Breast epithelium (tissue), 4 donors: ENCODE results near the gene P2RY14. TPM values are rescaled to one million over a fixed set of nuclear protein-coding genes. Genes with fewer than 3 reads are reported as not detected.
"Not testable (repeated sequence)": the region's sequence is repeated elsewhere in the genome, so short reads cannot be mapped to it uniquely, and the experiment has no call there.

Experiments
- DNase-seq, 2 donors: peaks; one replicate each; pipeline ENCODE4 v3.0.0-alpha.2; 2019; ENCODE audit warnings: low spot score in 2 of 2
- H3K27ac ChIP-seq, 2 donors: fragments of 200-600 bp; sonication (generic) in 1 of 2; one replicate each; pipeline ENCODE4 v1.5.1; 2016 to 2019; ENCODE audit warnings: mild to moderate bottlenecking in 1 of 2
- H3K27me3 ChIP-seq, 2 donors: fragments of 200-600 bp; sonication (generic) in 1 of 2; one replicate each; pipeline versions ENCODE4 v1.5.1 to v1.6.0; 2017 to 2019; ENCODE audit warnings: control low read depth in 1 of 2, mild to moderate bottlenecking in 1 of 2
- H3K36me3 ChIP-seq: fragments of 200-600 bp; one replicate; pipeline ENCODE4 v1.5.1; 2019
- H3K4me1 ChIP-seq, 2 donors: fragments of 200-600 bp; sonication (generic); one replicate each; pipeline ENCODE4 v1.5.1; 2016 to 2019; ENCODE audit warnings: control low read depth in 1 of 2
- H3K4me3 ChIP-seq, 3 donors: fragments of 200-600 bp; sonication (generic); 1 replicate in 2 of 3; 2 replicates in 1 of 3; pipeline ENCODE4 v1.5.1; 2016 to 2019; ENCODE audit warnings: mild to moderate bottlenecking in 3 of 3, moderate library complexity in 2 of 3
- H3K9me3 ChIP-seq, 2 donors: fragments of 200-600 bp; sonication (generic) in 1 of 2; one replicate each; pipeline ENCODE4 v1.5.1; 2016 to 2019; ENCODE audit warnings: control low read depth in 1 of 2
- CTCF ChIP-seq, 3 donors: fragments of 450-650 bp; IDR thresholded peaks; one replicate each; pipeline ENCODE4 v1.5.1; 2016 to 2017; ENCODE audit warnings: antibody characterized with exemption in 3 of 3, mild to moderate bottlenecking in 3 of 3, moderate library complexity in 3 of 3
- POLR2A ChIP-seq: fragments of 450-650 bp; IDR thresholded peaks from one replicate; pipeline ENCODE4 v1.6.1; 2016; ENCODE audit warnings: antibody characterized with exemption, mild to moderate bottlenecking, moderate library complexity
- POLR2AphosphoS5 ChIP-seq, 3 donors: sonication (generic); formaldehyde crosslinking; IDR thresholded peaks; one replicate each; pipeline ENCODE4 v1.6.1; 2017; ENCODE audit warnings: antibody characterized with exemption in 3 of 3
- intact Hi-C: fragments of 100-400 bp; cut with DNase I; formaldehyde crosslinking; loops from one replicate; pipeline ENCODE4 v1.15.1; 2023; ENCODE audit warnings: low total_unique reads
- total RNA-seq, 3 donors: library from RNA; depleted of rRNA; stranded (reverse); fragments of >200 nt; gene quantifications; one replicate each; pipeline ENCODE4 v1.1.0, GENCODE V29; 2016

P2RY14 gene
- total RNA-seq, 3 donors from 2014 or later, result 1.9 to 8.5 (median 3.3) TPM

DNA sequence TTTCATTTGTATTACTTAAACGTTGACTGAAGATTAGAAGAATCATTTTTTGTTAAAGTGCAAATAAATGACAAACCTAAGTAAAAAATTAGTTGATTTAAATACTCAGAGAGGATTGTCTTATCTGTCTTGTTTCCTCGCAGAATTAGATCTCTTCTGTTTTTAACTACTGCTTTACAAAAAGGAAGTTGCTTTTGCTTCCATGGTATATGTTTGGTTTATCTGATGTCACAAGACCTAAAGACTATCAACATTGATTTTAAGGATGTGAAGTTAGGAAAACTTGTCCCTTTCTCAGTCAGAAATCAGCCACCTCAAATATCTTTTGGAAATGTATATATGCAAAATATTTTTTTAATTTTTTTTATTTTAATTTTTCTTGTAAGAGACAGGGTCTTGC, 104.0 kb downstream of the P2RY14 start:
- TF ChIP-seq POLR2A (no peak), CTCF (IDR thresholded peaks at IDR 0.05) (no peak), POLR2AphosphoS5 (IDR thresholded peaks at IDR 0.05) (no peak)
- Histone ChIP-seq H3K4me3 (no peak overlapping the region), H3K9me3 (no peaks in the 10 kb centered on the region), H3K36me3 (no peaks in the 10 kb centered on the region), H3K27me3 (no peaks in the 10 kb centered on the region), H3K27ac (no peak overlapping the region), H3K4me1 (no peaks in the 10 kb centered on the region)
- DNase-seq, result no peak
- intact Hi-C loops, result no loop called here

GRCh38 chr3:151171145-151171757, 107.1 kb downstream of the P2RY14 start:
- DNase-seq, result no peak
- Histone ChIP-seq H3K4me1 (no peaks in the 10 kb centered on the region), H3K27ac (no peak overlapping the region), H3K36me3 (no peaks in the 10 kb centered on the region), H3K4me3 (no peak overlapping the region), H3K27me3 (no peaks in the 10 kb centered on the region), H3K9me3 (no peaks in the 10 kb centered on the region)
- TF ChIP-seq CTCF (IDR thresholded peaks at IDR 0.05) (no peak), POLR2AphosphoS5 (IDR thresholded peaks at IDR 0.05) (no peak), POLR2A (no peak)
- intact Hi-C loops, result no loop called here

GRCh38 chr3:151169948-151170679, 108.2 kb downstream of the P2RY14 start:
- H3K36me3 ChIP-seq, H3K9me3 ChIP-seq, intact Hi-C loops, H3K27me3 ChIP-seq, H3K4me1 ChIP-seq, DNase-seq, H3K4me3 ChIP-seq: not testable (repeated sequence)
- H3K27ac ChIP-seq, result peak overlapping the region in 1 of 2 donors; percentile 34

GRCh38 chr3:151169262-151169947, 108.9 kb downstream of the P2RY14 start:
- H3K4me3 ChIP-seq, result no peak overlapping the region
- TF ChIP-seq CTCF (IDR thresholded peaks at IDR 0.05), result no peak
- TF ChIP-seq POLR2AphosphoS5 (IDR thresholded peaks at IDR 0.05), result no peak
- TF ChIP-seq POLR2A, result no peak
- no peak for DNase-seq
- H3K36me3 ChIP-seq, result no peaks in the 10 kb centered on the region
- no peak overlapping the region for H3K27ac ChIP-seq
- H3K9me3 ChIP-seq, result no peaks in the 10 kb centered on the region
- intact Hi-C loops, result no loop called here
- H3K4me1 ChIP-seq, result no peaks in the 10 kb centered on the region
- H3K27me3 ChIP-seq, result no peaks in the 10 kb centered on the region

GRCh38 chr3:151168269-151169094, 109.9 kb downstream of the P2RY14 start:
- Histone ChIP-seq H3K4me1 (no peaks in the 10 kb centered on the region), H3K27me3 (no peaks in the 10 kb centered on the region), H3K4me3 (no peak overlapping the region), H3K9me3 (no peaks in the 10 kb centered on the region), H3K36me3 (no peaks in the 10 kb centered on the region), H3K27ac (no peak overlapping the region)
- intact Hi-C loops, result no loop called here
- no peak for TF ChIP-seq POLR2A
- TF ChIP-seq CTCF (IDR thresholded peaks at IDR 0.05), result peak; percentile 28 to 73 (median 46)
- DNase-seq, result peak; percentile 59 to 70
